ENCODE measurements around the gene AXIN1.
A peak's percentile ranks its signal among the peaks of the same experiment; 100 is the strongest.
"Not testable (repeated sequence)": the region's sequence is repeated elsewhere in the genome, so short reads cannot be mapped to it uniquely, and the experiment has no call there.

The AXIN1 gene

DNA sequence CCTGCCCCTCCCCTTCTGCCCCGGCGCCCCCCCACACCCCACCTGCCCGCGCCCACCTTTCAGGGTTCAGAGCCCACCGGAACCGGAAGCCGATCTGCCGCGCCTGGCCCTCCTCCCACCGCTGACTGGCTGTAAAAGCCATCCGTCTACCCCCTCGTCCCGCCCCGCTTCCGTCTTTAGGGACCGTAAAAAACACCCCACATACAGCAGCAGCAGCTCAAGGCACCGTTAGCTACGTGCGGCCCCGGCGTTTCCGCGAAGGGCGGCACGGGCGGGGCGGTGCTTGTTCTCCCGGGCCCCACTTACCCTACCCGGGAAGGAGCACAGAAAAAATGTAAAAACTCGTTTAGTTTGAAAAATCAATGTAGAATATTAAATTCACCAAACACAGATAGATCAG lies 17.9 kb upstream of the AXIN1 start, which contains the start of gene MRPL28:
MRPL28 (minus strand) TSS at position 96 of the 400 bp plus-strand sequence. CDS start 320 bp downstream, outside the sequence.
- DNase-seq = peak; percentile 94

DNA sequence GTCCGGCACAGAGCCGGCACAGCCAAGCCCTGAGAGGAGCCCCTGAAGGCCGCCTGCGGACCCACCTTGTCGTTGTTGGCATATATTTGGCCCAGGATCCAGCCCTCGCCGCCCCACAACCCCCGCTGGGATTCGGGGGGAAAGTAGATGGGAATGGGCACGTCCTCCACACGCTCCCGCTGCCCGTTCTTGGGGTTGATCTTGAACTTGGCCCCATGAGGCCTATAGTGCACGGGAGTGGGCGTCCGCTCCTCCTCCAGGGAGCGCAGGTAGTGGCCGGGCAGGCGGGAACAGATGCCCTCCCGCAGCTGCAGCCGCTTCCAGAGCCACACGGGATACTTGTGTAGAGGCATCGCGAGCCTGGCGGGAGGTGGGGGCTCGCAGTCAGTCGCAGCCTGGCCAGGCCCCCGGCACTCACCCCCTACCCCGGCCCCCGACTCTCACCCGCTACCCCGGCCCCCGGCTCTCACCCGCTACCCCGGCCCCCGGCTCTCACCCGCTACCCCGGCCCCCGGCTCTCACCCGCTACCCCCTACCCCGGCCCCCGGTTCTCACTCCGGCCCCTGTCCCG lies 17.4 kb upstream of the AXIN1 start:
- no peak for DNase-seq

DNA sequence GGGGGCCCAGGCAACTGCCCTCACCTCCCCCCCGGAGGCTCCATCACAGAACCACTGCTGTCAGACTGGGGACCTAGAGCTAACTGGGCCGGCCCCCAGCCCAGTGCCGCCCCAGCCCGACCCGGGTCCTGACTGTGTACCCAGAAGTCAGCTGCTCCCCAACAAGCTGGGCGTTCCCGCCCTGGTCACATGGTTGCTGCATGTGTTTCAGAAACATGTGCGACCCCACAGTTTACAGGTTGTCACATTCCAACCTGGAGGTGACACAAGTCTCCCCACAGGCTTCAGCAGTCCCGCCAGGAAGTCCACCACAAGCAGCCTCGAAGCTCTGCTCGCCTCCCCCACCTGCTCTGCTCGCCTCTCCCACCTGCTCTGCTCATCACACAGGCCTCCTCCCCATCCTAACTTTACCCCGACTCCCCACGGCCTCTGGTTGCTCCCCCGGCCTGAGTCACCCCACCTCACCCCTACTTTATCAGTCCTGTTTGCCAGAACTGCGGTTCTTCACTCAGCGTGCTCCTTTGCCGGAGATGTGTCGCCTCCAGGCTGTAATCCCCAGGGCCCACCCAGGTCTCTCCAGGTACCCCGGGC lies 16.8 kb upstream of the AXIN1 start:
- no peak for DNase-seq

DNA sequence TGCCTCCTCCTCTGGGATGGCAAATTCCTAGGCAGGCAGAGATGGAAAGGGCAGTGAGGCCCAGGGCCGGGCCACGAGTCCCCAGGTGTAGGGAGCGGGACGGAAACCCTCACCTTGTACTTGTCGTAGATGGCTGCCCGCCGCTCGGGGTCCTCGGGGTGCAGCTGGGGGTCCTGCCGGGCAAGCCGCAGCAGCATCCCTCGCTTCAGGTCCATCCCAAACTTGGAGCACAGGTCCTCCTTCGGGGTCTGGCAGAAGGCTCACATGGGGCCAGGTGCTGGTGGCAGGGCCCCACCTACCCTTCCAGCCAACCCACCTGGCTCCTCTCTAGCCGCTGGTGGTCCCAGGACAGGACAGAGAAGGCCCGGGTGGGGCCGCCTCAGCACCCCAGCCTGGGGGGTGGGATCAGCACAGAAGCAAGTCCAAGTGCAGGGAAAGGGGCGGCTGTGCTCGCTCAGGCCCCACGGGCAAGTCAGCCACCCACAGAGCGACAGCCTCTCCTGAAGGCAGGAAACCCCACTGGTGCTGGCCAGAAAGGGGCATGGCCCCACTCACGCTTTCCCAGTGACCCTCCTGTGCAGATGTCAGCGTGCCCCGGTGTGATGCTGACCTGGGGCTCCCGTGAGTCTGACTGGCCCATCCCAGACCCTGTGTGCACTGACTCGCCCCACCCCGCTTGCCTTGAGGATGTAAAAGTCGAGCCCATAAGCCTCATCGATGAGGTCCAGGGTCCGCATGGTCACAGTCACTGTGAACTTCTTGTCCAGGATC lies 16.1 kb upstream of the AXIN1 start:
- no peak for DNase-seq

DNA sequence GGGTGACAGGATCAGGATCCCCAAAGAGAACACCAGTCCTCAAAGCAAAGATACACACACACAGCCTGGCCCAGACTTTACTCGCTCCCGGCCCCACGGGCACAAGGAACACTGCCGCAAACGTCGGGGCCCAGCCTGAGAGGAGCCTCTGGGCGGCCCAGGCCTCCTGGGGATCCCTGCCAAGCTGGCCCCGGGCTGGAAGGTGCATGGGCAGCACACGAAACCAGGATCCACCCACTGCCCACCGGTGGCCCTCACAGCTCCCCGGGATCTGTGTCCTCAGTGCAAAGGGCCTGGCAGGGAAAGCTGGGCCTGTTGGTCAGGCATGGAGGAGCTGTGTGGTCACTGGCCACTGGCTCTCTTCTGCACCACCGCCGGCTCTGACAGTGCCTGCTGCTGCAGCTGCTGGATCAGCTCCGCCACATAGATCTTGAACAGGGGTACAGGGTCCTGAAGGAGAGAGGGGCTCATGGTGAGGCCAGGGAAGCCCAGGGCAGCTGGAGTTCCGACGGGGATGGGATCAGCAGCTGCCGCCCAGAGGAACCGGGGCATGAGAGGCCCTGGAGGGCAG lies 14.9 kb upstream of the AXIN1 start:
- no peak for DNase-seq

DNA sequence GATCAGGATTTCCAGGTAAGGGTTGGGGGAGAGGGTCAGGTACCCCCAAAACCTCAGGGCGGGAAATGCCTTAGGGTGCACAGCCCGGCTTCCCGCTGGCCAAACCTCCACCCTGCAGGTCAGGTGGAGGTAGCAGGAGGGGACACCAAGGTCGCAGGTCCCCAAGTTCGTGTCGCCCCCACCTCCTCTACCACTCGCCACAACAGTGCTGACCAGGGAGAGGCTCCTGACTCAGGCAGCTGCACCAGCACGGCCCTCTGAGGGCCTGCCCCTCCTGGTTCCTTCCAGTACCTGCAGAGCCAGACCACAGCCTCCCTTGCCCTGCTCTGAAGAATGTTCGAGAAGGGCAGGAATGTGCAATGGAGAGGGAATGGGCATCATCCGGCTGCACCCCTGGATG lies 14.0 kb upstream of the AXIN1 start:
- no peak for DNase-seq

DNA sequence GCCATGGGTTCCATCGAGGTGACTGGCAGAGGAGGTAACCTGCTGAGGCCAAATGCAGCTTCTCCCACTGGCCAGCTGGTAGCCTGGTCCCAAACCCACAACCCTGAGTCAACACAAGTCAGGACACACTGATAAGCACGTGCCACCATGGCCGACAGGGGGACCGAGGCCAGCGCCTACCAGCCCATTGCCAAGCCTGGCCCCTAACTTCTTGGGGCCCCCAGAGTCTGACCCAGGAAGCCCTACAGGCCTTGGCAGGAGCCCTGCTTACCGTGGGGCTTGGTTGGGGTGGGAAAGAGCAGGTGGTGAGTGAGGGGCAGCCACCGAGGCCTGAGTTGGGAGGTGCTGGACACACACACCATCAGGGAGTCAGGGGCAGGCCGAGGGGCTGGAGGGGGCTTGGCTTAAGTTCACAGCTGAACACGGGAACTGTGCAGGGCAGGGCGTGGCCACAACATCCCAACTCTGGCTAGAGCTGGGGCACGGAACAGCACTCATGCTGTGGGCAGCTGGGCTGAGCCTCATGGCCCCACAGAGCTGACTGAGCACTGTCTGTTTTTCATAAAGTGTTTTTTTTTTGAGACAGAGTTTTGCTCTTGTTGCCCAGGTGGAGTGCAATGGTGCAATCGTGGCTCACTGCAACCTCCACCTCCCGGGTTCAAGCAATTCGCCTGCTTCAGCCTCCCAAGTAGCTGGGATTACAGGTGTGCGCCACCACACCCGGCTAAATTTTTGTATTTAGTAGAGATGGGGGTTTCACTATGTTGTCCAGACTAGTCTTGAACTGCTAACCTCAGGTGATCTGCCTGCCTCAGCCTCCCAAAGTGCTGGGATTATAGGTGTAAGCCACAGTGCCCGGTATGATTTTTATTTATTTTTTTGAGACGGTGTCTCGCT lies 12.3 kb upstream of the AXIN1 start:
- no peak for DNase-seq

DNA sequence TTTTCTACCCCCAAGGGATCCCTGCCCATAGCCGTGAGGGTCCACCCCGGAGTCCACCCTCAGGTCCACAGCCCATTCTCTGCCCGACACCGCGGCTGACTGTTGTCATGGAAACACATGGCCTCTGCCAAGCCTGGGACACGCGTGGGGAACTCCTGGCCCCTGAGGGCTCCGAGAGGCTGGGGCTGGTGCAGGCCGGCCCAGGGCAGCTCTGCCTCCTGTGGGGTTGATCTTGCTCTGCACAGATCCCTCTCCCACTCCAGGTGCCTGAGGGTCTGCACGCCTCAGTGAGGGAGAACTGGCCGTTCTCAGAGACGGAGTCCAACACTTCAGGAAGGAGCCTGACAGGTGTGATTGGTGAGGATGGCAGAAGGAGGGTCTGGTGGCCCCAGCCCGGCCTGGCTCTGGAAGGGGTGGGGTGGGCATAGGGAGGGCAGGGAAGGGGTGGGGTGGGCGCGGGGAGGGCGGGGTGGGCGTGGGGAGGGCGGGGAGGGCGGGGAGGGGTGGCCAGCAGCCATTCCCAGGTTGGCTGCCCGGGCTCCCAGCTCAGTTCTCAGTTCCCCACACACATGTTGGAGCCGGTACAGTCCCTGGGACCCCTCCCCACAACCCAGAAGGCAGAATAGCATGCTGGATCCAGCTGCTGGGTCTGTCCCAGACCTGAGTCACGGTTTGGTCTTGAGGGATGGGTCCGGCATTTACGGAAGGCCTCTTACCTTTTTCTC lies 11.4 kb upstream of the AXIN1 start:
- no peak for DNase-seq

DNA sequence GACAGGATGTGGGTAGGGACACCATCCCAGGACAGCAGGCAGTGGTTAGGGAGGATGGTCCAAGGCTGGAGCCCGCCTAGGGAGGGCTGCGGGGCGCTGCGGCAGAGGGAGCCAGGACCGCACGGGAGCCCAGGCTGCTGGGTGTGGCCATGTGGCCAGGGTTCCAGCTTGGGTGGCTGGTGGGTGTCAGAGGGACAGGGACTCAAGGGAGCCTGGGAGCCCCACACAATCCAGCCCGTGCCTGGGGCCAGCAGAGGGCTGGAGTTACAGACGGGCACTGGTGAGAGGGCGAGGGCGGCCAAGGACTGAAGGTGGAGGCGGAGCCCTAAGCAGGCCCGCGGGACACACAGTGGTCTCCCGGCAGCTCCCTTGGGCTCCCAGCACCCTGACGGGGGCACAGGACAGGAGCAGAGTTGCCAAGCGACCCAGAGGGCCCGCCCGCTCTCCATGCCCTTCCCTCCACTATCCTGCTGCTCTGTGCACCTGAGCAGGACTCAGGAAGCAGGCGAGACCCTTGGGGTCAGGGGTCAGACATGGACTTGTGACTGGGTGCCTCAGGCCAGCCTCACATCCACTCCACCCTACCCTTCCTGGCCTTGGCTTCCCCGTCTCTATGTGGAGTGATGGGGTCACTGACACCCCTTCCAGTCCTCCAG lies 10.7 kb upstream of the AXIN1 start:
- DNase-seq = no peak

DNA sequence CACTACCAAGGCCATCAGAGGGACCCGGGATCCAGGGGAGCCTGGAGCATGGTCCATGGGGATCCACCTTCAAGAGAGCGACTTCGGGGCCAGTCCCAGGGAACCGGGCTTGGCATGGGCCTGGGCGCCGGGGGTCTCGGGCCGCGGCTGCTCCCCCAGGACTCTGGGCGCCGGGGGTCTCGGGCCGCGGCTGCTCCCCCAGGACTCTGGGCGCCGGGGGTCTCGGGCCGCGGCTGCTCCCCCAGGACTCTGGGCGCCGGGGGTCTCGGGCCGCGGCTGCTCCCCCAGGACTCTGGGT lies 10.1 kb upstream of the AXIN1 start:
- not testable (repeated sequence) for DNase-seq

DNA sequence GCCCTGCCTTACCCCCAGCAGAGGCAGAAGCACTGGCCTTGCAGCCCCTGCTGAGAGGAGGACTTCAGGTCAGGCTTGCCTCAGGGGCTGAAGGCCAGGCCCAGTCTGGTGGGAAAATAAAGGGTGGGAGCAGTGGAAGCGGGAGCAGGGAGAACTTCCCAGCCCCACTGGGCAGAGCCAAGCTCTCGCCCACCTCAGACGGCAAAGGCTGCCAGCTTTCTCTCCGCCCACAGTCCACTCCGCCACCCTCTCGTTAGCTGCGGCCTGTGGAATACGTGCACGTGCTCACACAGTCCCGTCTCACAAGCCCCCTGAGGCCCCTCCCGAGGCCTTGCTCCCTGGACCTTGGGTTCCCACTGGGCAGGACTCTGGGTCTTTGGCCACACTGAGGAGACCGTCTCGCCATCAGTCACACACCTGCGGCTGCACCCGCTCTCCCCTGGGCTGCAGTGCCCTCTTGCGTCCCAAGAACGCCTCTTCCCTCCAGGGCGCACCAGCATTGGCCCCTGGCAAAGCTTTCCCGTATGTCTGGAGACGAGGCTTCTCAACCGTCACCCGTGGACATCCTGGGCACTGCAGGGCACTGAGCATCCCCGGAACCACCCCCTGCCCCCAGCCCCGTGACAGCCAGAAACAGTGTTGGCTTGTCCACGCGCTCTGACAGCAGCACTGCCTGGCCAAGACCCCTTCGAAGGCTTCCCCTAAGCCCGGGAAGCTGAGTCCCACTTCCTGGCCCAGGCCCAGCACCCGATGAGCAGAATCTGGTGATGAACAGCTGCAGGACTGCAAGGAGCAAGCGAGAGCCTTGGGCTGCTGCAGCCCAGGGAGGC lies 9.6 kb upstream of the AXIN1 start:
- peak; percentile 78 for DNase-seq

DNA sequence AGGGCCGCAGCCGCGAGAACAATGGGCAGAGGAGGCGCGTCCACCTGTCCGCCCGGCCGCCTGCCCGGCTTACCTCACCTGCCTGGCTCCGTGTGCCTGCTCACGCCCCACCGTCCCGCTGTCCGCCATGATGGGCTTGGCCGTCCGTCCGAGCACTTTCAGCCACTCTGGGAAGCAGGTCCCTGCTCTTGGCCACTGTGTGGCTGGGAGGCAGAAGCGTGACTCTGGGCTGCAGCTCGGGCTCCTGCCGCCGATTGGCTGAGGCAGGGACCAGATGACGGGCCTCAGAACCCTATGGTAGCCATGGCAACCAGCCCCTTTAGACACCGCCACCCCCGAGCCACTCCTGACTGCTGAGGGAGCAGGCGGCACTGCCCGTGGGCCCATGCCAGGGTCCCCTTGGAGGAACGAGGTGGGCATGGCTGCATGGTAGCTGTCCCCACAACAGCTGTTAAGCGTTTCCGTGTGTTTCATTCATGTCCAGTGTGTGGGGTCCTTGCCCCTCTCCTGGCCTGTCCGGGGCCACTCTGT lies 8.9 kb upstream of the AXIN1 start:
- no peak for DNase-seq

DNA sequence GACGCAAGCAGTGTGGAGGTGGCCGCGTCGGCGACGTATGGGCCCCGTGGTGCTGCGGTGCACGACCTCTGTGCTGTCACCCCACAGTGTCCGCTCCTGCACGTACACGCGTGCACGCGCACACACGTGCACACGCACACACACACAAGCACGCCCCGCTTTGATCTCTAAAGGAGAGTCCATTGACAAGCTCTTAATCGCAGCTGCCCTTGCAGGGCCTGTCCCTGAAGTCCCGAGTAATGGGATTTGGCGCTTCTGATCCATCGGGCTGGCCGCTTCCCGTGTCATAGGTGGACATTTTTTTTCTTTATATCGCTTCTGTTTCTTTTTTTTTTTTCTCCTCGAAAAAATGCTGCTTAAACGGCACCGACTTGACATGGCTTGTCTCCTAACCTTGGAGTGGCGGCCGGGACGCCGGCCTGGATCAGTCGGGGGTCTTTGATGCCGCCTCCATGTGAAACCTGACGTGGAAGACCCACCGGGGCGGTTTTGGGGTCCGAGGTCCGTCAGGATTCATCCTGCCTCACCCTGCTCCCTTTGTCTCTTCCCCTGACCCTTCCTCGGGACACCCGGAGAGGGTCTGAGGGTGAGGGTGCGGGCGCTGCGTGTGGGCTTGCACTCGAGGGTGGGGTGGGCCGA lies 8.3 kb upstream of the AXIN1 start:
- DNase-seq = no peak

DNA sequence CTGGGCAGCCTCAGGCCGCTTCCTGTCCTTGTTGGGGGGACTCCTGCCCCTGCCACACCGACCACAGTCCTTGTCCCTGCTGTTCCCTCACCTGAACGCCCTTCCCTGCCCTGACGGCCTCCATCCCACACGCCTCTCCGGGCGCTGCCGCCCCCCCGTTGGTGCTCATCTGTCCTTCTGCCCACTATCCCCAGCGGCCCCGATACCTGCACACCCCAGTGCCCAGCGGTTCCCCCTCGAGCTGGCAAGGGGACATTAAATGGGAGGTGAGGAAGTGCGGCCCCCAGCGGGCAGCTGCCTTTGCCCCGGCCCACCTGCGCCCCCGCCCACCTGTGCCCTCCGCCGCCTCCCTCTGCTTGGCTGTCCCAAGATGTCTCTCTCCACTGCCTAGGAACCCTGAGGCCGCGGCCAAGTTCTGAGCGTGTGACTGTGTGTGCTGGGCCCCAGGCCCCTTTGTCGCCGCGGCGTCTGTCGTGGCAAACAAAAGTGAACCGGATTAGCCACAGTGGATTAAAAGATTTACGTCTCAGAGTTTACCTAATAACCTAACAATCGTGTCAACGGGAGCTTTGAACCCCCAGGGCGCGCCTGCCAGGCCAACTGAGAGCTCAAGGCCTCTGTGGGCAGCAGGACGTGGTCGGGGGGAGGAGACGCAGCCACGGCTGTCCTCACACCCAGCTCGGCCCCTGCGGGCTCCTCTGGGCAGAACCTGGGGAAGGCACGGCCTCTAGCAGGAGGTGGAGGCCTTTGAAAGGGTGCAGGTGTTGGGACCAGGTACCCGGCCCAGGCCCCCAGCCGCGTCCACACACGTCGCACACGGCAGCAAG lies 7.6 kb upstream of the AXIN1 start:
- no peak for DNase-seq

DNA sequence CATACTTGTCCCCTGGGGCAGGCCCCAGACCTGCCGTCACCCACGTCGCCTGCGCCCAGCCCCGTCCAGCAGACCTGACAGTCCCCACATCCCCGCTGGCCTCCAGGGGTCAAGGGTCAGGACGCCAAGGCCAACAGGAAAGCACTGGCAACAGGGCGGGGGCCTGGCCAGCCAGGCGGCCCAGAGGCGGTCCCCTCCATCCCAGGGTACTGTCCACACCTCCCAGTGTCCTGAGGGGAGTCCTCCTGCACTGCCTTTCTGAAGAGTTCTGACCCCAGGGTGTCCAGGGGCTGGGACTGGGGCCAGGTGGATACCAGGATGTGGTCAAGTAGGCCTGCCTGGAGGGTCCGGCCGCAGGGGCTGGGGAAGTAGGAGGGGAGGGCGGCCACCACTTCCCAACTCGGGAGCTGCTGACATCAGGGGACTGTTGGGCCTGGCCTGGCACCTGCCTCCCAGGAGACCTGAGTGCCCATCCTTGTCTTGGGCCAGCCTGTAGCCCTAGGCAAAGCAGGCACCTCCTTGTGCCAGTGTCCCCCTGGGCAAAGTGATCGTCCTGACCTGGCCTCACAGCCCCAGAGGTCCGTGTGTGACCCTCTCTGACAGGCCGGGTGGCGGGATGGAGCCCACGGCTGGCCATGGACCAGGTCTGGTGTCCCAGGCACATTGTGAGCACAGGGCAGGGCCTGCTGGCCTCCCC lies 6.7 kb upstream of the AXIN1 start:
- no peak for DNase-seq

DNA sequence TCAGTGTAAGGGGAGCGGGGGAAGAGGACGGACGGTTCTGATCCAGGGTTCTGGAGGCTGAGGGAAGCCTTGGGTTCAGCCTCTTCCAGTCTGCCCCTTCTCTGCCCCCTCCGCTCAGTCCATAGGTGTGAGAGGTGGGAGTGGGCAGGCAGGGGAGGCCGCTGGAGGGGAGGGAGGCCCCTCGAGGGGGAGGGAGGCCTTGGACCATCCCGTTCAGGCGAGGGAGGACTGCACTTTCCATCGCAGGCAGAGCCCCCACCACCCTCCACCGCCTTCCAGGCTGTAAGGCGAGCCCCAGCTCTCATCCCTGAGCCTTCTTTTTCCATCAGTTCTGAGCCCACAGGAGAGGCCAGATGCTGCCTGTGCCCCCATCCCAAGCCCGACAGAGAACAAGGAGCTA lies 4.2 kb upstream of the AXIN1 start:
- no peak for DNase-seq

DNA sequence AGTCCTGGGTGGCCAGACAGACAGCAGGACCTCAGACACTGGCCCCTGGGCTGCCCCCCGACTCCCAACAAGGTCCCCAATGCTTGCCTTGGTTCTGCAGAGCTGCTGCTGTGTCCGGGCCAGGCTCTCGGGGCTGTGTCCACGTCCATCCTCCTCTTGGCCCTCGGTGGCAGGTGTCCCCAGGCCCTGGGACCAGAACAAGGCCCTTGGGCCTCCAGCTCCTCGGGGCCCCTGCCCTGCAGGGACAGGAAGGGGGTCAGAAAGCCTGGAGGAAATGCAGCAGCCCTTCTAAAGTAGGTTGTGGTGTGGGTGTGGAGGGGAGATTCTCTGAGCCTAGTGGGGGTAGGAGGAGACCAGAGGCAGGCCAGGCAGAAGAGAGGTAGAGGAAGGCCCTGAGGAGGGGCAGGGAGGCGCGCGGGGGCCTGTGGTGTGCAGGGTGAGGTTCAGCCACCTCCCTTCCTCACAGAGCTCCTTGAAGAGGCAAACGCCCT lies 2.5 kb upstream of the AXIN1 start:
- no peak for DNase-seq

DNA sequence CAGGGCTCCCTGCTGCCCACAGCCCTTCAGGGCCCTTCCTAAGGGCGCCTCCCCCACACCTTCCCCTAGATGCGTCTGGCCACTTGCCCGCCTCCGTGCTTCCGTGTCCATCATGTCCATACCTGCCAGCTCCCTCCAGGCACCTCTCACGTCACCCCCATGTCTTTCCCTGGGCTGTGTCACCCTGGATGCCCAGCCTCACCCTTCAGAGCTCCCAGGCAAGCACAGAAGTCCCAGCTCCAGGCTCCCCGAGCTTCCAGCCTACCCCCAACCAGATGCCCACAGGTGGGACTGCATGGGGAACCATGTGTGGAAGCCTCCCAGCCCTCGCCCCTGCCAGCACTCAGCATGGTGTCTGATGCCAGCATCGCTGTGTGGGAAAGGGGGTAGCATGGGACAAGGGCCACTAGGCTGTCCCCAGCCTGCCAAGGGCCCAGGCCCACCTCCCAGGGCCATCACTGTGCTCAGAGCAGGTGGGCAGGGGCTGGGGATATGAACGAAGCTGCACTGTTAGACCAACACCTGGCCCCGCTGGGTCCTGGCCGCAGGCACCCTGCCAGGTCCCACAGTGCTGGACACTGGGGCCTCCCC lies 1.9 kb upstream of the AXIN1 start:
- no peak for DNase-seq

Data from NCI-H1092 (cell line).